ENCODE measurements around the gene MAP3K14.

MAP3K14 gene

DNA sequence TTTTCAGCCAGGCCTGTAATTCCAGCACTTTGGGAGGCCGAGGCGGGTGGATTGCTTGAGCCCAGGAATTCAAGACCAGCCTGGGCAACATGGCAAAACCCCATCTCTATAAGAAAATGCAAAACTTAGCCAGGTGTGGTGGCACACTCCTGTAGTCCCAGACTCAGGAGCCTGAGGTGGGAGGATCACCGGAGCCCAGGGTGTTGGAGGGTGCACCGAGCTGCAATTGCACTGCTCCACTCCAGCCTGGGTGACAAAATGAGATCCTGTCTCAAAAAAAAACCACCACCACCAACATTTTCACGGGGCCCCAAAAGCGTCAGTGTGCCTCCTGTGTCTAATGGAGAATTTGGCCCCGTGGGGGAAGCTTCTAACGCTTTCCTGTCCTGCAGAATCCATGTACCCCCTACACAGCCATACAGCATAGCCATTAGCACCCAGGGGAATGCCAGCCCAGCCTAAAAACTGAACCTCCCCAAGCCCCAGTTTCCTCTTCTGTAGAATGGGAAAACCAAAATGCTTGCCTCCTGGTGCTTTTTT lies 22.2 kb upstream of the MAP3K14 start:
- no peak for DNase-seq

- no peak for DNase-seq
Measured at GRCh38 chr17:45338023-45338781, 21.4 kb upstream of the MAP3K14 start.

- DNase-seq, result no peak
Measured at GRCh38 chr17:45336390-45337182, 19.8 kb upstream of the MAP3K14 start.

DNA sequence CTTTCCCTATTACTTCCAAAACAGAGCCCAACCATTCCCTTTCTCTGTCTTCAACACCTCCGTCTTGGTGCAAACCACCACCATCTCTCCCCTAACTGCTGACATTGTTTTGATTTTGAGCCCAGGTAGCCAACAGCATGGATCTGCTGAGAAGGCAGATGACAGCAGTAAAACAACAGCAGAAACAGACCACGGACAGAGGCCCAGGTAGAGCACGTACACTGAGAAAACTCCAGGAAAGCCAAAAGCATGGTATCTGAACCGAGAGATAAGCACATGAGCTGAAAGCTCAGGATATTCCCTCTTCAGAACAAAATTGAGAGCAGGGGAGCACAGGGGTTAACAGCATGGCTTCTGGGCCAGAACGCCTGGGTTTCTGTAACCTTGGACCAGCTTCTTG lies 18.9 kb upstream of the MAP3K14 start:
- no peak for DNase-seq

GRCh38 chr17:45334701-45335677 lies 18.2 kb upstream of the MAP3K14 start:
- DNase-seq, result no peak

DNA sequence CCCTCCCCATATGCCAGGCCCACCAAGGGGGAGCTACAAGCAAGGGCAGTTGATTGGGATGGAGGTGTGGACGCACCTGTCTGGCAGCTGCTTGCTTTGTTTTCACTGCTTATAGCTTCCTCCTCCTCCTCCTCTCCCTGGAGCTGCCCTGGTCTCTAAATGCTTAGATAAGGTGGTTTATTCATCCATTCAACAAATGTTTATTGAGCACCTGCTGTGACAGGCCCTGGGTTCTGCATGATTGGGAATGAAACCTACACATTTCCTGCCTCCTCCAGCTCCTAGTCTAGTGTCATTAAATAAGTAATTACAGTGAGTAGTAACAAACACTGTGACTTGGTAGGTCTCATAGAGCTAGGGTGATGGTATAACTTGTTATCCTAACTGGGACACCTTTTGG lies 17.4 kb upstream of the MAP3K14 start:
- no peak for DNase-seq

GRCh38 chr17:45333702-45334092 lies 16.9 kb upstream of the MAP3K14 start:
- DNase-seq, result no peak

DNA sequence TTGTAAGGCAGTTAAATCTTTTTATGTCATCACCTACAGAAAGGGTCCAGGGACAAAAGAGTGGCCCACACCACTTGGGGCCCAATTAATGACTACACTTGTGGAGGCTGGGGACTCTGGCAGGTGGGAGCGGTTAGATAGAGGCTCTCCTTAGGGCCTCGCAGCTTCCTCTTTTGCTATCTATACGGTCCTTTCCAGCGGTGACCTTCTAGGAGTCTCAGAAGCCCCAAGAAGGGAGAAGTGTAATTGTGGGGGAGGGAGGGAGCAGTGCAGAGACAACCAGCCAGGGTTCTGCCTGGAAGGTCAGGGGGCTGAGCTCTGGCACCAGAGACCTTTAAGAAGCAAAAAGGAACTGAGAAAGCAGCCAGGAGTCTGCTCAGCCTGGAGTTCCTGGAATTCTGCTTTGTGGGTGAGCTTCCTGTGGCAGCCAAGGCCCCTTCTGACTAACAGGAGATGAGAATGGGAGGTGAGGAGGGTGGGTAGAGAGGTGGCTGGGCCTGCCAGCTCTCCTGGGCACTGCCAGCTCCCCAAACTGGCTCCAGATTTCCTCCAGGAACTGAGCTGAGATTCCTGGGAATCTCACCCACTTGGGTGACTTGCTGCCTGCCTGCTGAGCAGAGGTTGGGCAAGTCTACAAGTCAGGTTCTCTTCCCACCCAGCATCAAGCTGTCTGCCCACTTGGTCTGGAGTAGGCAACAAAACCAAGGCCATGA lies 16.3 kb upstream of the MAP3K14 start:
- DNase-seq, result no peak

- no peak for DNase-seq
Measured at GRCh38 chr17:45332505-45332904, 15.7 kb upstream of the MAP3K14 start.

GRCh38 chr17:45326626-45327025 lies 9.8 kb upstream of the MAP3K14 start:
- no peak for DNase-seq

DNA sequence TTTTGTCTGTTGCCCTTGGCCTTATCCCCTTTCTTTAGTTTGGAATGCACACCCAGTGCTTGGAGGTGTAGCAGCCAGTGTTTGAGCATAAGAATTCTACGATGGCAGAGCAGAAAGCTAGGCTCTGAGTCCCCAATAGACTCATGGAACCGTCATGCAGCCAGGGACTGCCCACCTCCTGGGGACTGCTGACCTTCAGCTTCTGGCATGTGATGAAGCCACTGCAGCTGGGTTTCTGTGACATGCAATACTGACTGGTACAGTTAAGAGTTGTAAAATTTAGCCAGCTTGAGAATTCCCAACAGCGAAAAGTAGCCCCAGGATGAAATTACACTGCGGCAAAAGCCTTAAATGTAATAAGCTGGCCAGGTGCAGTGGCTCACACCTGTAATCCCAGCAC lies 9.0 kb upstream of the MAP3K14 start:
- no peak for DNase-seq

- DNase-seq, result no peak
Measured at GRCh38 chr17:45324336-45324735, 7.5 kb upstream of the MAP3K14 start.

DNA sequence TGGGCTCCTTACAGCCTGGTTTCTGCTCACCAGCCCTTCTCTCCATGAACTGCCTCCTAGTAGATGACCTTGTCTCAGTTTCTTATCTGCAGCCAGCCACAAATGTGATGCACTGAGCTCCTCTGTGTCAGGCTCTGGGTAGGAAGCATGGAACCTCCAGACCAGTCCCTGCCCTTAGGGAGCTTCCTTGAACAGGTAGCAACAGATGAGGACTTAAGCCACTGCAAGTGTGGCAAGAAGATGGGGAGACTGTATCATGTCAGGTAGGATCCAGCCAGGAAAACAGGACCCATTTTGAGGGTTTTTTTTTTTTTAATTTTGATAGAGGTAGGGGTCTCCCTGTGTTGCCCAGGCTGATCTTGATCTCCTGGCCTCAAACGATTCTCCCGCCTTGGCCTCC lies 5.3 kb upstream of the MAP3K14 start:
- no peak for DNase-seq

DNA sequence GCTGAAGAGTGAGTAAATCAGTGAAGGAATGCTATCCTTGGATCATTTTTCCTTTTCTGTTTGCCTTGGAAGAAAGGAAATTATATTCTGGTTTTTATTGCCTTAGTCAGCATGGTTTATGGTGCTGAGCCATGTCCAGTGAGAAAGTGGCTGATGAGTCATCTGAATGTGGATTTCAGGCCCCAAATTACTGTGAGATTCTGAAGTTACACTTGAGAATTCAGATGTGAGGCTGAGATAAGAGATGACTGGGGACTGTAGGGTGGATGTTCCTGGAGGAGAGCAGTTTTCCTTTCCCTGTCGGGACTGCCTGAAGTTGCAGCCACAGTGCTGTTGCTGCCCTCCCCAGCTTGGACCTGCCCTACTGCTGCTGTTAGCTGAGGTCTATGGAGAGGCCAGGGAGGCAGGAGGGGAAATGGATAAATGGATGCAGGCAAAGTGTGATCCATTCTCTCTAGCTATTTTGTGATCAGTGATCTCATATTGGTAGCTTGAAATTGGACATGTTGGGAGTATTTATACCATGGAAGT lies 4.2 kb upstream of the MAP3K14 start:
- DNase-seq, result no peak

GRCh38 chr17:45320349-45320930 lies 3.6 kb upstream of the MAP3K14 start:
- DNase-seq, result no peak

DNA sequence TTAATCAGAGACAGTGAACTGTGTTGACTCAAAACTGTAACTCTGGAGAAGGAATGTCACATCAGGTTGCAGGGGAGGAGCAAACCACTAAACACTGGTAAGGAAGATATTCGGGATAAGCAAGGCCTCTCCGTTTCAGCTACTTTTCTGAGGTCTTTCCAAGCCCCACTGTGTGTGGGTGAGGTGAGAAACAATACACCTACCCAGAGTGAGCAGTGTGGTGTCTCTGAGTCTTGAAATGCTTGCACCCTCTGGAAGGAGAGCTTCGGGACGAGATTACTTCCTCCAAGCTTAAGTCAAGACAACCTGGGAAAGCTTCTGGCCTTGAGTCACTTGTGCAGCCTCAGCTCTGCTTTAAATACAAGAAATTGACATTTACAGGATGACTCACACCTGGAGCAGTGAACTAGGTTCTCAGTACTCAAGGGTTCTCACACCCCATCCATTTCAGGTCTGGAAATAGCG lies 2.5 kb upstream of the MAP3K14 start:
- DNase-seq, result no peak

DNA sequence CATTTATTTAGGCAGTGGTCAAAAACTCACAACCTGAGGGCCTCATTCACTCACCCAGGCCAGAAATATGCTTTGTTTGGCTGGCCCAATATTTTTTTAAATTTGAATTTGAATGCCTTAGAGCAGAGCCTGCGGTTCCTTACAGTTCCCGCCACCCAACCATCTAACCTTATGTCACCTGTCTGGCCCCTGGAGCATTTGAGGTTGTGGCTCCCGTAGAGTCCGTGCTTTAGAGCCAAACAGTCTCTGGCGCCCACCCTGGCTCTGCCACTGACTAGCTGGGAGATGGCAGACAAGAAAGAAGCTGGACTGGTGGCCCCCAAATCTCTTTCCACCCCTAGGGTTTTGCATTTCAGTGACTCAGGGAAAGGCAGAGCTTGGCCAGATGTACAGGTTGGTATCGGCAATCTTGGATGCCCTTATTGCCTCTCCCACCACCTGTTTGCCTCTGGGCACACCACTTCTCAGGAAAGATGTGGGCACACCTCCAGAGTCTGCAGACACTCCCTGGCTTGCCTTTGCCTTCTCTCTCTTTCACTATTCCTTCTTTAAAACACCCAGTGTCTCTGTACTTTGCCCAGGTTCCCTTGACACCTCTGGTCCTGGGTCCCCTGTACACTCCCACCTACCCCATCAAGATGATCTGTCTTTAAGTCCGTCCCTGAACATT lies 1.9 kb upstream of the MAP3K14 start:
- no peak for DNase-seq

DNA sequence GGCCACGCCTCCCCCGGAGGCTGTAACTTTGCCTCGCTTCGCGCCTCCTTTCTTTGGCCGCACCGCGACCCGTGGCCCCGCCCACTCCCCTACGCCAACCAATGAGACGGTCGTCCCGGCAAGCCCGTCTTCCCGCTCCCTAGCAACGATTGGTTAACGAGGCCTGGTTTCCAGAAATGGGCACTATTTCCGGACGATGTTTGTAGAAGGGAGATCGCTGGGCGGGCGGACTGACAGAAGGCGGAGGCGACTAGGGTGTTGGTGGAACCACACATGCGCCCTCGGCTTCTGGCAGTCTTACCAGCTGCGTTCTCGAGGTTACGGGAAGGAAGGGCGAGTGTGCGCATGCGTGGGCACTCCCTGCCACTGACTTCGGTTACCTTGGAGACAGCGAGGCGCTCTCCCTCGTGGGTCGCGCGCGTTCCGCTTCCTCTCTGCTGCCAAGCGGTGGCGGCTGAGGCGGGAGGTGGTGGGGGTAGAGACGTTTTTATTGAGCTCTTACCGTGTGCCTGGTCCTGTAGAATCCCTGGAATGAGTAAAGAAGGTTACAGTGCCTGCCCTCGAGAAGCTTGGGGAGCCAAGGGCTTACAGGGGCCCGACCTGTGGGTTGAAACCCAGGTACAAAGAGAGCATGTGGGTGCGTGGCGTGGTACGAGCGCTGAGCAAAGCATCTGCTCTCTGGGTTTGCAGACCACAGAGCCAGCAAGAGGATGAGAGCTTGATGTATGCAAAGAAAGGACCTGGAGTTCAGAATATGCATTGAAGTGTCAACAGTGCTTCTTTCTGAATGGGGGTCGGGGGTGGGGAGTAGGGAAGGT lies 500 bp upstream of the MAP3K14 start:
- peak; percentile 100 for DNase-seq

DNA sequence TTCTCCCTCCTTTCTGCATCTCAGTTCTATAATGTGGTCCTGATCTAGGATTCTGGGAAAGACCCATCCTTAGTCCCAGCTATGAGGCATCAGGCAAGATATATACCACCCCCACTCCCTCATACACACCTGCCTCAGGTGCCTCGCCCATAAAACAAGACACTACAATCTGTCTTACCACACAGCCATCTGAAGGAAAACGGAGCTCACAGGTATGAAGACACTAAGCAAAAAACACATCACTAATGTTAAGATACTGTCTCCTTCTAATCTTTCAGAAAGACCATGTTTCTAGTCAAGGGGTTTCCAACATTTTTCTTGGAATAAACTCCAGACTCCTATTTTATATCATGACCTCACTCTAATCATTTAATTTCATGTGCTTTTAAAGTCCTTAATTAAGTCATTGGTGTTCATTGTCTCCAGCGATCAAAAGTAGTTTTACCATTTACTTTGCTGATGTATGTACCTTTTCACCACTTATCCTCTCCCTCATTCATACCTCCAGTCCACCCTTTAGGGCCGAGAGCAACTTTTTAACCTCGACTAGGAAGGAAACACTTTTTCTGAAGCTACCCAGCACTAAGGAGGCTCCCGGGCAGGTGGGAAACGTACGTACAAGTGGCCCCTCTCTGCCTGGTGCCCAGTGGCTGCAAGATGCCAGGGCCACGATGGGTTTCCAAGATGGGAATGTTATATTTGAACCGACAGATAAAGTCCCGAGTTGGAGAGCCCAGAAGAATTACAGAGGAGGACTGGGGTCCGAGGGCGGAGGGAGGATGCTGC lies 979 bp downstream of the MAP3K14 start:
- no peak for DNase-seq
